Measurements from ENCODE around the gene PHACTR3.

GRCh38 chr20:59680148-59680650 lies 75.9 kb downstream of the PHACTR3 start:
- TF ChIP-seq ZFX (IDR thresholded peaks at IDR 0.05; ENCODE audit: borderline replicate concordance) (no peak), CTCF (IDR thresholded peaks at IDR 0.05) (no peak)
